ENCODE data around the gene MYL10. TPM values are rescaled to one million over a fixed set of nuclear protein-coding genes. Genes with fewer than 3 reads are reported as not detected.
A peak's percentile ranks its signal among the peaks of the same experiment; 100 is the strongest.

The MYL10 gene
- total RNA-seq, 1 donor from 2014 or later = not detected

- no peak for DNase-seq
These were observed 33.9 kb downstream of the MYL10 start for GRCh38 chr7:101595246-101595645.

- no peak for DNase-seq
These were observed 34.3 kb downstream of the MYL10 start for GRCh38 chr7:101594790-101595189.

- no peak for DNase-seq
These were observed 35.5 kb downstream of the MYL10 start for GRCh38 chr7:101593556-101593955.

GRCh38 chr7:101591504-101591903 is 37.6 kb downstream of the MYL10 start:
- no peak for DNase-seq

GRCh38 chr7:101590663-101591435 is 38.2 kb downstream of the MYL10 start:
- DNase-seq = no peak

GRCh38 chr7:101589976-101590662 is 39.0 kb downstream of the MYL10 start:
- no peak for DNase-seq

GRCh38 chr7:101589052-101589451 is 40.0 kb downstream of the MYL10 start:
- no peak for DNase-seq

GRCh38 chr7:101588131-101588935 is 40.8 kb downstream of the MYL10 start:
- no peak for DNase-seq

GRCh38 chr7:101586906-101587677 is 42.0 kb downstream of the MYL10 start:
- no peak for DNase-seq

GRCh38 chr7:101586078-101586905 is 42.8 kb downstream of the MYL10 start:
- no peak for DNase-seq

GRCh38 chr7:101582971-101583370 is 46.1 kb downstream of the MYL10 start:
- no peak for DNase-seq

- DNase-seq = no peak
These were observed 47.2 kb downstream of the MYL10 start for GRCh38 chr7:101581891-101582290.

GRCh38 chr7:101580596-101580995 is 48.5 kb downstream of the MYL10 start:
- DNase-seq = no peak

GRCh38 chr7:101578552-101578951 is 50.5 kb downstream of the MYL10 start:
- no peak for DNase-seq

GRCh38 chr7:101576998-101577397 is 52.1 kb downstream of the MYL10 start:
- no peak for DNase-seq

GRCh38 chr7:101575721-101576120 is 53.4 kb downstream of the MYL10 start:
- no peak for DNase-seq

GRCh38 chr7:101575168-101575567 is 53.9 kb downstream of the MYL10 start:
- no peak for DNase-seq

- no peak for DNase-seq
These were observed 56.9 kb downstream of the MYL10 start for GRCh38 chr7:101572156-101572555.

GRCh38 chr7:101567230-101567629 is 61.9 kb downstream of the MYL10 start:
- DNase-seq = no peak

GRCh38 chr7:101565601-101566209 is 63.4 kb downstream of the MYL10 start:
- DNase-seq = no peak

GRCh38 chr7:101564778-101565211 is 64.3 kb downstream of the MYL10 start:
- DNase-seq = peak; percentile 19
